Activated naive CD4-positive, alpha-beta T cell treated with anti-CD3 and anti-CD28 coated beads, Interleukin-2, amount 50 U/mL, for 24 hours (primary cell): ENCODE data around the gene UPP1.

Experiments
- H3K27ac Mint-ChIP-seq: one replicate; pipeline ENCODE4 v1.8.0; 2021; ENCODE audit warnings: mild to moderate bottlenecking, mixed read lengths
- H3K27me3 Mint-ChIP-seq: one replicate; pipeline ENCODE4 v1.8.0; 2021; ENCODE audit warnings: mixed read lengths
- H3K36me3 Mint-ChIP-seq: one replicate; pipeline ENCODE4 v1.8.0; 2021; ENCODE audit warnings: mixed read lengths
- H3K4me1 Mint-ChIP-seq: one replicate; pipeline ENCODE4 v1.8.0; 2021; ENCODE audit warnings: mixed read lengths
- H3K4me3 Mint-ChIP-seq: one replicate; pipeline ENCODE4 v1.8.0; 2021; ENCODE audit warnings: mild to moderate bottlenecking, mixed read lengths
- H3K9me3 Mint-ChIP-seq: one replicate; pipeline ENCODE4 v1.8.0; 2021; ENCODE audit warnings: mixed read lengths

UPP1 gene

DNA sequence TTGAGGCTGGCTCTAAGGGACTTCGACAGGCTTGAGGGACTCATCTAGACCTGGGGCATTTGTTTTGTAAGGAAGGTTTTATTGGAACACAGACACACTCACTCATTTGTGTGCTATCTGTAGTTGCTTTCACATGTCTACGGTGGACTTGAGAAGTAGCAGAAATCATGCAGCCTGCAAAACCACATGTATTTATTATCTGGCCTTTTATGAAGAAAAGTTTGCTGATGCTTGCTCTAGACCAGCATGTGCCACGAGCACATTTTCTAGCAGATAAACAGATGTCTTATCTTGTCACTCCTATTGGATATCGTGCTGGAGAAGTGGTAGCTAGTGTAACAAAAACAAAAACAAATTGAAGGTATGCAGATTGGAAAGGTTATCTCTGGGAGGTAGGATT is 9.8 kb downstream of the UPP1 start:
- Mint-ChIP-seq H3K4me3 (peak overlapping the region; percentile 41), H3K36me3 (peaks cover 20% of the 10 kb centered on the region), H3K9me3 (no peaks in the 10 kb centered on the region), H3K27ac (peak overlapping the region; percentile 96), H3K27me3 (no peaks in the 10 kb centered on the region), H3K4me1 (peaks cover 80% of the 10 kb centered on the region)

DNA sequence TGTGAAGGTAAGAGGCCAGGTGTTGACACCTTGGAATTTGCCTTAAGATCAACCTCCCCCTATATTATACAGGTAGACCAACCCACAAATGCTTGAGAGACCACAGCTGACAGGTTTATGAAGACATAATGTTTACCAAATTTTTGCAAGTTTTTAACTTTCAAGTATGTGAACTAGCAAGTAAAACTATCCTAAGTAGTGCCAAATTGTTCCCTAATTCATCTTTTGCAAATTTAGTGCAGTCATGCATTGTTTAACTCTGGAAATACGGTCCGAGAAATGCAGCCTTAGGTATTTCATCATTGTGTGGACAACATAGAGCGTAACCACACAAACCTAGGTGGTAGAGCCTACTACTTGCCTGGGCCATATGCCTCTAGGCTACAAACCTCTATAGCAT is 10.7 kb downstream of the UPP1 start:
- Mint-ChIP-seq H3K9me3 (no peaks in the 10 kb centered on the region), H3K36me3 (peaks cover 20% of the 10 kb centered on the region), H3K27ac (peak overlapping the region; percentile 96), H3K4me3 (peak overlapping the region; percentile 27), H3K4me1 (peaks cover 71% of the 10 kb centered on the region), H3K27me3 (no peaks in the 10 kb centered on the region)

DNA sequence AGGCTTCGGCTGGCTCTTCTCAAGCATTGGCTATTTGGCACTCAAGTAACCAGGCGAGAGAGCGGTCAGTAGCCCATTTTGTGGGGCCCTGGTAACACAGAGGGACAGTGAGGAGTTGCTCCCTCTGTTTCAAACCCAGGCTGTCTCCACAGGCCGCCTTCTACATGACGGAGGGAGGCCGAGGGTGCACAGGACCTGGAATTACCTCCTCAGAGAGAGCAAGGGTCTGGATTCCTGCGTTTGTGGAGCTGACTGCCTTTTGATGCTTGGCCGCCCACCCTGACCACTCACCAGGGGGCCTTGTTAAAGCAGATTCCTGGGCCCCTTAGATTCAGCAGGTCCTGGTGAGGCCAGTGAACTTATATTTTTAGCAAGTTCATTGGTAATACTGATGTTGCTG is 12.3 kb downstream of the UPP1 start:
- Mint-ChIP-seq H3K9me3 (no peaks in the 10 kb centered on the region), H3K27me3 (no peaks in the 10 kb centered on the region), H3K27ac (no peak overlapping the region), H3K36me3 (peaks cover 14% of the 10 kb centered on the region), H3K4me3 (no peak overlapping the region), H3K4me1 (peaks cover 55% of the 10 kb centered on the region)

DNA sequence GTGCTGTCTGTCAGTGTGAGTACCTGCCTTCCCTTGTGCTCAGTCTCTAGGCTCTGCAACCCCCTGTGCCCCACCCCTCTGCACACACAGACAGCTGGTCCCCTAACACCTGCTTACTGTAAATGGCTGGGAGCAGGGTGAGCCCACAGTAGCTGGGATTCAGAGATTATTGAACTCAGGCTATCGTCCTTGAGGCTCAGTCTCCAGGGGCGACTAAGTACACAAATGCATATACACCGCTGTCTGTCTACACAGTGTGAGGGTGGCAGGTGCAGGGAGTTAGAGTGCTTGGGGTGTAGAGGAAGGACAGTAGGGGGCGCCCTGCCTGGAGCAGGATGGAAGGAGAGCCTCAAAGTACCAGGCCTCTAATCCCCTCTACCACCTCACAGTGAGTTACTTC is 12.9 kb downstream of the UPP1 start:
- H3K4me3 Mint-ChIP-seq, result no peak overlapping the region
- peaks cover 49% of the 10 kb centered on the region for H3K4me1 Mint-ChIP-seq
- no peaks in the 10 kb centered on the region for H3K27me3 Mint-ChIP-seq
- no peaks in the 10 kb centered on the region for H3K9me3 Mint-ChIP-seq
- peaks cover 16% of the 10 kb centered on the region for H3K36me3 Mint-ChIP-seq
- H3K27ac Mint-ChIP-seq, result peak overlapping the region; percentile 74

DNA sequence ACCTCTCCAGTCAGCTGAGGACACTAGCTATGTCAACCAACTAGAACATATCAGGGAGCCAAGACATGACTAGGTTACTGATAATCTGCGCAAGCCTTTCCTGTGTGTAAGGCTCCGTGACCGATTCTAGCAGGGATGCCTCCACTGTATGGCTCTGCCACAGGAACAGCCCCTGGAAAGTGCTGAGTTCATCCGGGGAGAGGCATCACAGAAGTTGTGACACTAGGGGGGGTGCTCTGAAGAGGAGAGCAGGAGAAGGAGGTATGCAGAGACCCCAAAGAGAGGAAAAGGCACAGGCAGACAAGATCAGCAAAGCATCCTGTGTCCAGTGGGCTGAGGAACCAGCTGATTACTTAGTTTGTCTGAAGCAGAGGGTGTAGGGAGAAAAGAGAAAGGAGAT is 13.5 kb downstream of the UPP1 start:
- Mint-ChIP-seq H3K4me1 (peaks cover 44% of the 10 kb centered on the region), H3K27ac (peak overlapping the region; percentile 74), H3K4me3 (no peak overlapping the region), H3K9me3 (no peaks in the 10 kb centered on the region), H3K36me3 (peaks cover 18% of the 10 kb centered on the region), H3K27me3 (no peaks in the 10 kb centered on the region)

DNA sequence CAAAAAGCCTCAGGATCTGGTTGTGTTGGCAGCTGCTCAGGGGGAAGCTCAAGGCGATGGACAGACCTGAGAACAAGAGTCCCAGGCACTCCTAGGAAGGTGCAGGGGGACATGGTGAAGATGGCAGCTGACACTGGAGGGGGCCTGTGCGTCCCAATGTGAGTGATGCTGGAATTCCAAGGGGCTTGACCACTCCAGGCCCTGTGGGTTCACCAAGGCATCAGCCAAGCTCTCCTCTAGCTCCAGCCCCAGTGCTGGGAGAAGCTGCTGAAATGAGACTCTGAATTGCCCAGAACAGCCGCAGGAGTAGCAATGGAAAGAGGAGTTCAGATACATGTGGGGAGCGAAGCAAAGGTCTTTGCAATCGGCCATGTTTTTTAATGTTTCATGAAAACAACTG is 16.0 kb downstream of the UPP1 start:
- H3K27ac Mint-ChIP-seq, result peak overlapping the region; percentile 37
- peaks cover 10% of the 10 kb centered on the region for H3K36me3 Mint-ChIP-seq
- H3K27me3 Mint-ChIP-seq, result no peaks in the 10 kb centered on the region
- peaks cover 24% of the 10 kb centered on the region for H3K4me1 Mint-ChIP-seq
- H3K4me3 Mint-ChIP-seq, result no peak overlapping the region
- no peaks in the 10 kb centered on the region for H3K9me3 Mint-ChIP-seq

DNA sequence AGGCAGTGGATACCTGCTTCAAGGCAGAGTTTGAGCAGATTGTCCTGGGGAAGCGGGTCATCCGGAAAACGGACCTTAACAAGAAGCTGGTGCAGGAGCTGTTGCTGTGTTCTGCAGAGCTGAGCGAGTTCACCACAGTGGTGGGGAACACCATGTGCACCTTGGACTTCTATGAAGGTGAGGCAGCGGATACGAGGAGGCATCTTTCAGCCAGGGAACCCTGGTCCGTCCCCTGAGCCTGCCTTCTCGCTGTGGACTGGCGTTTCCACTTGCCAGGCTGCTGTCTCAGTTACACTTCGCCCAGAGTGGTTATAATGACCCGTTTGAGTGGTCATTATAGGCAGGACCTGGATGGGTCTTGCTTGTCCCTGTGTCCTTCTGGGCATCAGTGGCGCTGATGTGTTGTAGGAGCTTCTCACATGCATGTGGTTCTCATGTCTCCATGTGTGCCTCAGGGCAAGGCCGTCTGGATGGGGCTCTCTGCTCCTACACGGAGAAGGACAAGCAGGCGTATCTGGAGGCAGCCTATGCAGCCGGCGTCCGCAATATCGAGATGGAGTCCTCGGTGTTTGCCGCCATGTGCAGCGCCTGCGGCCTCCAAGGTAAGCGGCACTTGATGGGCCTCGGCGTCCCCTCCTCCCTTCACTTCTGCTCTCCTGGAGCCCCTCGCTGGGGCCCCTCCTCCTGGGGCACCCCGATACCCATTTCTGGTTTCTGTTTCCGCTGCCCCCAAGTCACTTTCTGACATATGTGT is 18.0 kb downstream of the UPP1 start:
- Mint-ChIP-seq H3K4me3 (no peak overlapping the region), H3K9me3 (no peaks in the 10 kb centered on the region), H3K27ac (no peak overlapping the region), H3K4me1 (peaks cover 18% of the 10 kb centered on the region), H3K36me3 (peaks cover 10% of the 10 kb centered on the region), H3K27me3 (no peaks in the 10 kb centered on the region)

DNA sequence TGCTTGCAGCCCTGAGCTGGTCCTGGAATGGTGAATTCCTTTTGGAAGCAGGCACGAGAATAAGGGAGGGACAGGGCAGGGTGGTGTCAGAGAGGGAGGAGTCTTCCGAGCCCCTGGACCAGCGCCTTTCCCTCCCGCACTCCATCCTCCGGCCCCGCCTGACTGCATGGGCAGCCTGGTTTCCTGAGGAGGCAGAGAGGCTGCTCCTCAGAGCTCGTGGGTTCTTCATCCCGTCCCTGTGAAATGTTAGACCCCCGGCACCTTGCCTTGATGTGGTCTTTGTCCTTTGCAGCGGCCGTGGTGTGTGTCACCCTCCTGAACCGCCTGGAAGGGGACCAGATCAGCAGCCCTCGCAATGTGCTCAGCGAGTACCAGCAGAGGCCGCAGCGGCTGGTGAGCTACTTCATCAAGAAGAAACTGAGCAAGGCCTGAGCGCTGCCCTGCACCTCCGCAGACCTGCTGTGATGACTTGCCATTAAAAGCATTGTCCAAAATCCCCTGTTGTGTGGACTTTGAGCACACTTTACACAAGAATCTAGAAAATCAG is 18.9 kb downstream of the UPP1 start:
- Mint-ChIP-seq H3K9me3 (no peaks in the 10 kb centered on the region), H3K27me3 (no peaks in the 10 kb centered on the region), H3K36me3 (peaks cover 7% of the 10 kb centered on the region), H3K4me3 (no peak overlapping the region), H3K27ac (no peak overlapping the region), H3K4me1 (peaks cover 11% of the 10 kb centered on the region)

DNA sequence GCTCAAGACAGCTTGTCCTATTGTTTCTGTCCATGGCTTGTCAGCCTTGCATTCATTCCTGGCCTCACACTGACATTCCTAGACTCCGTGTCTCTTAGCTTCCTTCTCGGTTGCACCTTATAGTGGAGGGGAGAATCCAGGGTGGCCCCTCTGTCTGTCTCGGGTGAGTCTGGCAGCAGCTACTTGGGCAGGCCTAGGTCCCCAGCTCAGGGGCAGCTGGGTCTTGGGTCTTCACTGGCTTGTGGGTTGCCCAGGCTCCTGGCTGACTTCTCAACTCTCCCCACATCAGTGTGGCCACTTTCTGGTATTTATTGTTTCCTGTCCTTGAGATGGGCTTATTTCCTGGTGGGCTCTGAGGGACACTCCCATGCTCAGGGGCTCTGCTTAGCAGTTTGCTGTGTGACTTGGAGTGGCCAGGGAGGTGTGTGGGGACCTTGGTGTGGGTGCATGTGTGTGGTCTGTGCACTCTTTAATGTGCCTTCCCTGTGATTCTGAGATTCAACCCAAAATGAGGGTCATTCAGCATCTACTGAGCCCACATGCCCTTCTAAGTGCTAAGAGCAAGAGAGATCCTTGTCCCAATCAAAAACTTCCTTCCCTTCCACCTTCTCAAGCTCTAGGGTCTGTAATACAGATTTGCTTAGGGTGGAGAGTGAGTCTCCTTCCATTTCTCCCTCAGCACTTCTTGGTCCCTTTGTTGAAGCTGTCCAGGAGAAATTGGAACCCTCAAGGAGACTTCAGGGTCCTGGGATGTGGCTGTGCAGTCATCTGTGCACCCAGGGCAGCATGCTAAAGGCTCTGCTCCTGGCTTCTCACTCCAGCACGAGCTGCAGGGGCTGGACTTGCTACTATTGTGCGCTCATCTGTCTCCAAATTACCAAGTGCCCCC is 20.1 kb downstream of the UPP1 start:
- Mint-ChIP-seq H3K4me1 (peaks cover 11% of the 10 kb centered on the region), H3K27me3 (no peaks in the 10 kb centered on the region), H3K36me3 (peaks cover 7% of the 10 kb centered on the region), H3K9me3 (no peaks in the 10 kb centered on the region), H3K4me3 (no peak overlapping the region), H3K27ac (no peak overlapping the region)

DNA sequence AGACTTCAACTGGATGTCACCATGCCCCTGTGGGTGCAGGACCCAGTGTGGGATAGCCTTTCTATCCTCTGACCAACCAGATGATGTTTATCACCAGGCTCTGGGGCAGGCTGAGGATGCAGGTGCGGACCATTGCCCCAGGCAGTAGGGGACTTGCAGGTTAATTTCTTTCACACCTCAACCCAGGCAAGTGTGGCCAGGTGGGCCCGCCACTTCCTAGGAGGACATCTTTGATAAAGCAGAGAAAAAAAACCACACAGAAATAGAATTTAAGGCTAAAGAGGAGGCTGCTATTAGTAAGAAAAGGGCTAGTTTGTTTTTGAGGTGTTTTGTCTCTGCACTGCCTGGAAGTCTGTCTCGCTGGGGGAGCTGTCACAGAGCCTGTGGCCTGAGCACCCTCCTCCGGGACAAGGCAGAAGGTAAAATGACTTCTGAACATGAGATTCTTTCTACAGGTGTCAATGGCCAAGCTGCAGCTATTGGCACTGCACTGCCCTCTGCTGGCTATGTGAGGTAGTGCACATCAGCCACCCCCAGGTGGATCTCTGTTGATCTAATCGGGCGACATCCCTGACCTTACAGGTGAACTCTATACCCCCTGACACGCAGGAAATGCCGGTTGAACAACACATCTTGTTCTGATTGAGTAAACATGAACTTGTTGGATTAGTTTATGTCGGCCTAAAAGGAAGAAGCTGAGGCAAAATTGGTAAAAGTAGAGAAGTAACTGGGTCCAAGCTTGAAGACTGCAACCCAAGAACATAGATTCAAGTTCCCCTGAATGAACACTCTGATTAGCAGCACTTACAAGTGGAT is 21.0 kb downstream of the UPP1 start:
- peak overlapping the region; percentile 21 for H3K27ac Mint-ChIP-seq

DNA sequence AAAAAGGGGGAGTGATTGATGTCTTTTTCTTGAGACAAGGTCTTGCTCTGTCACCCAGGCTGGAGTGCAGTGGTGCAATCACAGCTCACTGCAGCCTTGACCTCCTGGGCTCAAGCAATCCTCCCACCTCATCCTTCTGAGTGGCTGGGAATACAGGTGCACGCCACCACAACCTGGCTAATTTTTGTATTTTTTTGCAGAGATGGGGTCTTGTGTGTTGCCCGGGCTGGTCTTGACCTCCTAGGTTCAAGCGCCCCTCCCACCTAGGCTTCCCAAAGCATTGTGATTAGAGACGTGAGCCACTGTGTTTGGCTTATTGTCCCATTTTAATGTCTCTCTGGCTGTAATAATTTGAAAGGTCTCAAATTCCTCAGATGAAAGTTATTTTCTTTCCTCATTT is 21.8 kb downstream of the UPP1 start:
- H3K9me3 Mint-ChIP-seq, result no peaks in the 10 kb centered on the region
- no peaks in the 10 kb centered on the region for H3K27me3 Mint-ChIP-seq
- H3K36me3 Mint-ChIP-seq, result peaks cover 3% of the 10 kb centered on the region
- no peak overlapping the region for H3K4me3 Mint-ChIP-seq
- H3K27ac Mint-ChIP-seq, result no peak overlapping the region
- H3K4me1 Mint-ChIP-seq, result peaks cover 11% of the 10 kb centered on the region

More for the DNA sequence above, 21.0 kb downstream of the UPP1 start:
- no peaks in the 10 kb centered on the region for H3K9me3 Mint-ChIP-seq
- H3K27me3 Mint-ChIP-seq, result no peaks in the 10 kb centered on the region
- H3K4me1 Mint-ChIP-seq, result peaks cover 11% of the 10 kb centered on the region
- H3K36me3 Mint-ChIP-seq, result peaks cover 3% of the 10 kb centered on the region
- H3K4me3 Mint-ChIP-seq, result no peak overlapping the region

DNA sequence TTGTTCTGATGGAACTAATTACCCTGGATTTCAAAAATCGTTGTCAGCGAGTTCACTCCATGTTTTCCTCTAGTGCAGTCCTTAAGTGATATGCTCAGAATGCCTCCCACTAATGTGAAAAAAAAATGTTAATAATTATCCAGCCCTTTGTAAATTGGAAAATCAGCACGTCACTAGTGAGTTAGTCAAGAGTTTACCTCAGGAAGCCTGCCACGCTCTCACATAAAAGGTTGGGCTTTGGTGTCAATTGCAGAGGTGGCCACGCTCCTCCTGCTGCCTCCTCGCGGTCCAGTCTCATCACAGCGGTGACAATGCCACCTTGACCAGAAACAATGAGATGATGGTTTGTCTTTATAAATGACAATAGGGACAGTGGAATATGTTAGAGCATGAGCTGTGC is 22.5 kb downstream of the UPP1 start:
- H3K27me3 Mint-ChIP-seq, result no peaks in the 10 kb centered on the region
- peaks cover 11% of the 10 kb centered on the region for H3K4me1 Mint-ChIP-seq
- no peak overlapping the region for H3K27ac Mint-ChIP-seq
- peaks cover 1% of the 10 kb centered on the region for H3K36me3 Mint-ChIP-seq
- no peaks in the 10 kb centered on the region for H3K9me3 Mint-ChIP-seq
- no peak overlapping the region for H3K4me3 Mint-ChIP-seq

DNA sequence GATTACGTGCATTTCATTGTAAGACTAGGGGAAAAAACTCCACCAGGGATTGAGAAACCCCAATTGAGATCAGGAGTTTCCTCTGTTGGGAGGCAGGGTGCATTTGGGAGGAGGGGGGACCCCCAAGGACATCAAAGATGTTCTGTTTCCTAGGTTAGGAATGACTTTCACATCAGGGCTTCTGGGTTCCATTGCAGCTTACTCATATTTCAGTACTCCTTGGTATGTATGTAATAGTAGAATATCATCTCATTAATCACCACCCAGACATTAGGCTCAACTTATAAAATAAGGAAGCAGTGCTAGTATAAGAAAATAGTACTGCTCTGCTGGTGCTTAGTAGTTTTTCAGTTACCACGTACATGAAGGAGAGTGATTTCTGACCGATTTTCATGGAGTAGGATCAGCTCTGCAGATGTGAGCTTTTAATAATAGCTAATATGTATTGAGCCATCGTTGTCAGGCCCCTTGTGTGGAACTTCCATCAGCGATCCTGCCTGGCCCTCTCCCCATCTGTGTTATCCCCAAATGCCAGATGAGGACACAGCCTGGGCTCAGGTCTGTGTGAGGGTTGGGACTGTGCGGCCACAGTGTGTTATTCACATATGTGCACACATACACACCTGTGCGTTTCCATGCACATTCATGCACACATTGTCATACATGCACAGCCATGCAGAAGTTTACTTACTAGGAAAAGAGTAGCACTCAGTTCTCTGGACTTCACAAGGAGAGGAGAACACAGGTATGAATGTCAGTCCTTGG is 23.5 kb downstream of the UPP1 start:
- Mint-ChIP-seq H3K4me1 (peaks cover 11% of the 10 kb centered on the region), H3K9me3 (no peaks in the 10 kb centered on the region)

DNA sequence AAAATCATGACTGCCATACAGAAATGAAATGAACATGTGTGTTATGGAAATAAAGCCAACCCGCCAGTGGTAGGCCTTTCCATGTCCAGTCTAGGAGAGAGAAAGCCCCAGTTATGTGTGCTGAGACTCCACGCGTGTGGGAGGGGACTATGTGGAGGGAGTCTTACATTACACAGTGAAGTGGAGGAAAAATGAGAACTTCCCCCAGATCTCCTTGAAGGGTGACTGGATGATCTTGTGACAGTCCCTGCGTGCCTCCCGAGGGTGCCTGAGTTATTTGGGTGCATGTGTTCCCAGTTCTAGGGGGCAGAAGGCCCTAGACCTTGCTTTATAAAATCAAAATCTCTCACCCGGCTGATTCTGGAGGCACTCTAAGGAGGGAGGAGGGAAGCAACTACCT is 24.2 kb downstream of the UPP1 start:
- Mint-ChIP-seq H3K4me3 (no peak overlapping the region), H3K36me3 (no peaks in the 10 kb centered on the region), H3K27ac (no peak overlapping the region), H3K4me1 (peaks cover 11% of the 10 kb centered on the region), H3K9me3 (no peaks in the 10 kb centered on the region), H3K27me3 (no peaks in the 10 kb centered on the region)

More for the DNA sequence above, 23.5 kb downstream of the UPP1 start:
- no peak overlapping the region for H3K27ac Mint-ChIP-seq
- H3K4me3 Mint-ChIP-seq, result no peak overlapping the region
- H3K27me3 Mint-ChIP-seq, result no peaks in the 10 kb centered on the region
- no peaks in the 10 kb centered on the region for H3K36me3 Mint-ChIP-seq

DNA sequence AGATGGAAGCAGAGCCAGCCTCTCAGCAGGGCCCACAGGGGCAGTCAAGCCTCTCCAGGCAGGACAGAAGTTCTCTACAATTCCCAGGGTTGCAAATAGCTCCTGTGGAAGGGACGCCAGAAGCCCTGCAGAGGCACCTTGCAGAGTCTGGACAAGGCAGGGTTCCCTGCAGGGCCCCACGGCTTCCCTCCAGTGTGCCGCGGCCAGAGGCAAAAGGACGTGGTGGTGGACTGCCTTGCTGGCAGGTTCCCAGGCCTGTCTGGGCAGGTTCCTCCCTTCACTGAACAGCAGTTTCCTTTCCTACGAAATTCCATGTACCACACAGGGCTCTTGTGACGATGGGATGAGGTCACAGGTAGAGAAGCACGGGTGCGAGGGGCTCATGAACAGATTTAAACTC is 25.1 kb downstream of the UPP1 start:
- H3K27ac Mint-ChIP-seq, result no peak overlapping the region
- H3K4me3 Mint-ChIP-seq, result no peak overlapping the region
- no peaks in the 10 kb centered on the region for H3K27me3 Mint-ChIP-seq
- no peaks in the 10 kb centered on the region for H3K36me3 Mint-ChIP-seq
- no peaks in the 10 kb centered on the region for H3K9me3 Mint-ChIP-seq
- H3K4me1 Mint-ChIP-seq, result peaks cover 11% of the 10 kb centered on the region
